Measurements from ENCODE around the gene TXNL4A.
"Not testable (repeated sequence)": the region's sequence is repeated elsewhere in the genome, so short reads cannot be mapped to it uniquely, and the experiment has no call there.

TXNL4A gene

DNA sequence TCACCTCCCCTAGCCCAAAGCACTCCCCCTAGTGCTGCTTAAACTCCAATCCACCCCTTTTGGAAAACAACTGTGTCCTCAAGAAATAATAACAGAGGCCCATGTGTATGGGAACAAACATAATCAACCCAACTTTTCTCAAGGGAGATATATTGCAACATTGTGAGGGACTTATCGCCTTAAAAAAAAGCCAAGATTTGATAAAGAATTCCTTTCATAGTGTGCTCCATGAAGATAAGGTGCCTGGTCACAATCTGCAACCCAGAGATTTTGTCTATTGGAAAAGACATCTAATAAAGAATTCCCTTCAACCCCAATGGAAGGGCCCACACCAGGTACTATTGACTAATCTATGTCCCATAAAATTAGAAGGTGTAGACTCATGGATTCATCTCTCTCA lies 41.3 kb upstream of the TXNL4A start:
- Histone ChIP-seq H3F3A (ENCODE audit: control insufficient read depth, insufficient read depth) (0 out of 2 replicates have a peak, but pooled peaks cover 5% of the 10 kb centered on the region), H3K9me2 (replicated peaks; ENCODE audit: control insufficient read depth, low read length) (no peaks in the 10 kb centered on the region), H4K20me1 (ENCODE audit: control insufficient read depth, insufficient read depth, low read depth, low read length) (no peaks in the 10 kb centered on the region), H3K36me3 (ENCODE audit: control insufficient read depth, low read length) (no peaks in the 10 kb centered on the region), H3K27me3 (ENCODE audit: control insufficient read depth, low read length) (no peaks in the 10 kb centered on the region), H3K4me3 (ENCODE audit: low read length) (no peak overlapping the region), H3K79me2 (ENCODE audit: control insufficient read depth, low read length) (peaks cover 7% of the 10 kb centered on the region), H3K4me2 (ENCODE audit: low read length) (no peak overlapping the region), H3K9me3 (ENCODE audit: control insufficient read depth, insufficient read depth, low read length) (peaks cover 6% of the 10 kb centered on the region; the same call in 1 of the 2 replicates), H3K4me1 (ENCODE audit: control insufficient read depth, low read length) (peaks cover 7% of the 10 kb centered on the region), H3K27ac (ENCODE audit: low read depth, low read length) (no peak overlapping the region)
- no peak for TF ChIP-seq EZH2phosphoT487 (IDR thresholded peaks at IDR 0.05; ENCODE audit: borderline replicate concordance, low read length)
- TF ChIP-seq, protein P1, sequence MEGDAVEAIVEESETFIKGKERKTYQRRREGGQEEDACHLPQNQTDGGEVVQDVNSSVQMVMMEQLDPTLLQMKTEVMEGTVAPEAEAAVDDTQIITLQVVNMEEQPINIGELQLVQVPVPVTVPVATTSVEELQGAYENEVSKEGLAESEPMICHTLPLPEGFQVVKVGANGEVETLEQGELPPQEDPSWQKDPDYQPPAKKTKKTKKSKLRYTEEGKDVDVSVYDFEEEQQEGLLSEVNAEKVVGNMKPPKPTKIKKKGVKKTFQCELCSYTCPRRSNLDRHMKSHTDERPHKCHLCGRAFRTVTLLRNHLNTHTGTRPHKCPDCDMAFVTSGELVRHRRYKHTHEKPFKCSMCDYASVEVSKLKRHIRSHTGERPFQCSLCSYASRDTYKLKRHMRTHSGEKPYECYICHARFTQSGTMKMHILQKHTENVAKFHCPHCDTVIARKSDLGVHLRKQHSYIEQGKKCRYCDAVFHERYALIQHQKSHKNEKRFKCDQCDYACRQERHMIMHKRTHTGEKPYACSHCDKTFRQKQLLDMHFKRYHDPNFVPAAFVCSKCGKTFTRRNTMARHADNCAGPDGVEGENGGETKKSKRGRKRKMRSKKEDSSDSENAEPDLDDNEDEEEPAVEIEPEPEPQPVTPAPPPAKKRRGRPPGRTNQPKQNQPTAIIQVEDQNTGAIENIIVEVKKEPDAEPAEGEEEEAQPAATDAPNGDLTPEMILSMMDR (IDR thresholded peaks at IDR 0.05; ENCODE audit: low read depth, low read length, poor library complexity, severe bottlenecking): no peak

DNA sequence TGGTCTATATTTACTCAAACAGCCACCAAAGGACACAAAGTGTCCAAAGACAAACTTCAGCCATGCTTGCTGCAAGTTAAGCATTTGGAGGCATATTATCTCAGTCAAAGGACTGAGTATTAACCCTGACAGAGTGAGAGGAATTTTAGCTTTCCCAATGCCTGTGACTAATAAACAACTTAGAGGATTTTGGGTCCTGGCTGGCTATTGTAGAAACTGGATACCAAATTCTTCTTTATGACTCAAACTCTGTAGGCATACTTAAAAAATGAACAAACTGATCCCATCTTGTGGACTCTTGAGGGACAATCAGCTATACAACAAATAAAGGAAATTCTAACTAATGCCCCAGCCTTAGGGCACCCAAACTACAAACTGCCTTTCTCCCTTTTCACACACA lies 39.4 kb upstream of the TXNL4A start:
- not testable (repeated sequence) for H3K4me2 ChIP-seq (ENCODE audit: low read length); H3K27me3 ChIP-seq (ENCODE audit: control insufficient read depth, low read length); H3K4me3 ChIP-seq (ENCODE audit: low read length); H4K20me1 ChIP-seq (ENCODE audit: control insufficient read depth, insufficient read depth, low read depth, low read length); H3F3A ChIP-seq (ENCODE audit: control insufficient read depth, insufficient read depth); H3K4me1 ChIP-seq (ENCODE audit: control insufficient read depth, low read length); H3K36me3 ChIP-seq (ENCODE audit: control insufficient read depth, low read length); H3K27ac ChIP-seq (ENCODE audit: low read depth, low read length); H3K9me2 ChIP-seq (replicated peaks; ENCODE audit: control insufficient read depth, low read length); H3K79me2 ChIP-seq (ENCODE audit: control insufficient read depth, low read length)
- H3K9me3 ChIP-seq (ENCODE audit: control insufficient read depth, insufficient read depth, low read length): peaks cover 23% of the 10 kb centered on the region

DNA sequence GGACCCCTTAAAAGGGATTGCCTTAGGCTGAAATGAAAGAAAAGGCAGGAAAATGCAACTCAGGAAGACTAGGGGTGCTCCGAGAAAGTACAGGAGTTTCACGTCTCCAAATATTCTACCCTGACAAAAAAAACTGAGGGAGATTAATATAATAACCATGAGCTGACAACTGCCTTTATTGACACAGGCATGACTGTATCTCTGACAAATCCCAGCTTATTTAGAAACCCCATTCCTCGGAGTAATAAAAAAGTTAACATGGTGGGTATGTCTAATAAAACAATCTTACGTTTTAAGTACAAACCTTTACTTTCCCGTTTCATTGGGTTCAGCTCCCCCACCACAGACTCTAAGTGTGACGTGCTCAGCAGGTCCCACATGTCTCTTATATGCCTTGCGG lies 38.0 kb upstream of the TXNL4A start:
- peaks cover 36% of the 10 kb centered on the region for H3K9me3 ChIP-seq (ENCODE audit: control insufficient read depth, insufficient read depth, low read length)
- no peaks in the 10 kb centered on the region for H3K79me2 ChIP-seq (ENCODE audit: control insufficient read depth, low read length)
- no peak overlapping the region for H3K4me3 ChIP-seq (ENCODE audit: low read length)
- no peak overlapping the region for H3K27ac ChIP-seq (ENCODE audit: low read depth, low read length)
- no peak for TF ChIP-seq EZH2phosphoT487 (IDR thresholded peaks at IDR 0.05; ENCODE audit: borderline replicate concordance, low read length)
- TF ChIP-seq, protein P1 (IDR thresholded peaks at IDR 0.05; ENCODE audit: low read depth, low read length, poor library complexity, severe bottlenecking): no peak
- H3K9me2 ChIP-seq (replicated peaks; ENCODE audit: control insufficient read depth, low read length): no peaks in the 10 kb centered on the region
- H4K20me1 ChIP-seq (ENCODE audit: control insufficient read depth, insufficient read depth, low read depth, low read length): no peaks in the 10 kb centered on the region
- H3K4me2 ChIP-seq (ENCODE audit: low read length): no peak overlapping the region
- no peaks in the 10 kb centered on the region for H3K27me3 ChIP-seq (ENCODE audit: control insufficient read depth, low read length)
- H3K36me3 ChIP-seq (ENCODE audit: control insufficient read depth, low read length): no peaks in the 10 kb centered on the region
- no peaks in the 10 kb centered on the region for H3K4me1 ChIP-seq (ENCODE audit: control insufficient read depth, low read length)
- H3F3A ChIP-seq (ENCODE audit: control insufficient read depth, insufficient read depth): no peaks in the 10 kb centered on the region

DNA sequence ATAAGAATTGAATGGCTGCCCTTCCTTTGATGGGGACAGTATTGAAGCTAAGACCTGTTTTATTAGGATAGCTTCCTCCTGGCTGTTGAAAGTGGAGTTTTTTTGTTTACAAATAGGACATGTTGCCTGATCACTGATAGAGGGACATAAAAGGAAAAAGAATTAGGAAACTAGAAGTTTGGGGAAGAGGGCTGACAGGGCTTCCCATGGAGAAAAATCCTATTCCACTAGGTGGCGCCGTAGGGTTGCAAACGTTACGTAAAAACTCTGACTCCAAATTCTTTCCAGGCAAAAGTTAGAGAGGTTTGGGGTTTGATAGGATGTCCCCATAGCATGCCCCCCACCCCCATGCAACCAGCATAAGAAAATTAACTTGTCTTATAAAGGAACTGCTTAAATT lies 34.8 kb upstream of the TXNL4A start:
- Histone ChIP-seq H3K4me1 (ENCODE audit: control insufficient read depth, low read length) (no peaks in the 10 kb centered on the region), H3K9me2 (replicated peaks; ENCODE audit: control insufficient read depth, low read length) (no peaks in the 10 kb centered on the region), H3K27me3 (ENCODE audit: control insufficient read depth, low read length) (no peaks in the 10 kb centered on the region), H4K20me1 (ENCODE audit: control insufficient read depth, insufficient read depth, low read depth, low read length) (no peaks in the 10 kb centered on the region), H3K79me2 (ENCODE audit: control insufficient read depth, low read length) (no peaks in the 10 kb centered on the region), H3K36me3 (ENCODE audit: control insufficient read depth, low read length) (no peaks in the 10 kb centered on the region), H3F3A (ENCODE audit: control insufficient read depth, insufficient read depth) (no peaks in the 10 kb centered on the region), H3K4me3 (ENCODE audit: low read length) (no peak overlapping the region), H3K4me2 (ENCODE audit: low read length) (no peak overlapping the region), H3K9me3 (ENCODE audit: control insufficient read depth, insufficient read depth, low read length) (peaks cover 50% of the 10 kb centered on the region), H3K27ac (ENCODE audit: low read depth, low read length) (no peak overlapping the region)
- TF ChIP-seq, protein P1 (IDR thresholded peaks at IDR 0.05; ENCODE audit: low read depth, low read length, poor library complexity, severe bottlenecking): peak; percentile 78
- TF ChIP-seq EZH2phosphoT487 (IDR thresholded peaks at IDR 0.05; ENCODE audit: borderline replicate concordance, low read length): no peak
